GM18498 (cell line): Measurements from ENCODE around the gene P3H2.
"Not testable (repeated sequence)": the region's sequence is repeated elsewhere in the genome, so short reads cannot be mapped to it uniquely, and the experiment has no call there.

Source experiments
- ATAC-seq: cut with Tn5 transposase; IDR thresholded peaks from one replicate; pipeline ENCODE4 v1.9.1; 2021; ENCODE audit warnings: mild to moderate bottlenecking, moderate library complexity; ENCODE audit not compliant: unreplicated experiment

P3H2 gene

GRCh38 chr3:190089711-190090110, 31.0 kb downstream of the P3H2 start:
- peak; percentile 69 for ATAC-seq

- ATAC-seq = no peak
These were observed 31.8 kb downstream of the P3H2 start for GRCh38 chr3:190088890-190089289.

GRCh38 chr3:190086191-190086590, 34.5 kb downstream of the P3H2 start:
- peak; percentile 76 for ATAC-seq

GRCh38 chr3:190084983-190085382, 35.7 kb downstream of the P3H2 start:
- no peak for ATAC-seq

- no peak for ATAC-seq
These were observed 37.1 kb downstream of the P3H2 start for GRCh38 chr3:190083635-190084034.

GRCh38 chr3:190081389-190081788, 39.3 kb downstream of the P3H2 start:
- ATAC-seq = no peak

- not testable (repeated sequence) for ATAC-seq
These were observed 41.5 kb downstream of the P3H2 start for GRCh38 chr3:190079173-190079572.

- ATAC-seq = no peak
These were observed 43.2 kb downstream of the P3H2 start for GRCh38 chr3:190077395-190078045.

- ATAC-seq = no peak
These were observed 43.9 kb downstream of the P3H2 start for GRCh38 chr3:190076601-190077394.

GRCh38 chr3:190076136-190076535, 44.6 kb downstream of the P3H2 start:
- no peak for ATAC-seq

- no peak for ATAC-seq
These were observed 45.9 kb downstream of the P3H2 start for GRCh38 chr3:190074817-190075216.

- peak; percentile 59 for ATAC-seq
These were observed 47.3 kb downstream of the P3H2 start for GRCh38 chr3:190073264-190074008.

GRCh38 chr3:190072856-190073255, 47.8 kb downstream of the P3H2 start:
- ATAC-seq = no peak

GRCh38 chr3:190071921-190072320, 48.8 kb downstream of the P3H2 start:
- not testable (repeated sequence) for ATAC-seq

GRCh38 chr3:190070622-190071347, 49.9 kb downstream of the P3H2 start:
- no peak for ATAC-seq

- ATAC-seq = no peak
These were observed 55.5 kb downstream of the P3H2 start for GRCh38 chr3:190065204-190065603.

GRCh38 chr3:190064659-190065058, 56.0 kb downstream of the P3H2 start:
- ATAC-seq = no peak

- ATAC-seq = no peak
These were observed 56.6 kb downstream of the P3H2 start for GRCh38 chr3:190064112-190064511.

- no peak for ATAC-seq
These were observed 57.2 kb downstream of the P3H2 start for GRCh38 chr3:190063490-190063889.

- no peak for ATAC-seq
These were observed 60.4 kb downstream of the P3H2 start for GRCh38 chr3:190060192-190060775.

GRCh38 chr3:190059242-190059590, 61.5 kb downstream of the P3H2 start:
- ATAC-seq = no peak
